Small intestine (tissue), 7 donors: Measurements from ENCODE around the gene SNX7. TPM values are rescaled to one million over a fixed set of nuclear protein-coding genes. Genes with fewer than 3 reads are reported as not detected.

Experiments
- DNase-seq, 2 donors: peaks; one replicate each; pipeline versions ENCODE4 v3.0.0 to v3.0.0-alpha.2; 2013
- FAIRE-seq: peaks from 2 replicates; lab custom pipeline; 2012; peaks lifted over from hg19 to GRCh38; lab: Jason Lieb, UNC
- H3K27ac ChIP-seq, 3 donors: one replicate each; pipeline ENCODE4 v1.5.1; 2013; ENCODE audit warnings: low read length in 2 of 3, mild to moderate bottlenecking in 2 of 3, control low read depth in 1 of 3, inconsistent platforms in 1 of 3, low read depth in 1 of 3, moderate library complexity in 1 of 3
- H3K27me3 ChIP-seq, 3 donors: one replicate each; pipeline ENCODE4 v1.6.1; 2013; ENCODE audit warnings: low read length in 3 of 3, inconsistent platforms in 1 of 3; ENCODE audit not compliant: control insufficient read depth in 3 of 3, insufficient read depth in 3 of 3
- H3K36me3 ChIP-seq, 3 donors: one replicate each; pipeline ENCODE4 v1.6.1; 2013; ENCODE audit warnings: low read length in 3 of 3, inconsistent platforms in 1 of 3, low read depth in 1 of 3, mild to moderate bottlenecking in 1 of 3, moderate library complexity in 1 of 3; ENCODE audit not compliant: control insufficient read depth in 3 of 3, insufficient read depth in 2 of 3
- H3K4me1 ChIP-seq, 3 donors: one replicate each; pipeline ENCODE4 v1.6.1; 2013; ENCODE audit warnings: low read length in 2 of 3, inconsistent platforms in 1 of 3, low read depth in 1 of 3, mild to moderate bottlenecking in 1 of 3, moderate library complexity in 1 of 3; ENCODE audit not compliant: control insufficient read depth in 3 of 3, insufficient read depth in 2 of 3
- H3K4me3 ChIP-seq, 3 donors: one replicate each; pipeline ENCODE4 v1.5.1; 2013; ENCODE audit warnings: low read length in 3 of 3, control low read depth in 1 of 3, inconsistent platforms in 1 of 3, low read depth in 1 of 3, mild to moderate bottlenecking in 1 of 3, moderate library complexity in 1 of 3
- H3K9me3 ChIP-seq, 2 donors: one replicate each; pipeline ENCODE4 v1.6.1; 2013; ENCODE audit warnings: low read depth in 1 of 2, low read length in 1 of 2; ENCODE audit not compliant: control insufficient read depth in 2 of 2, insufficient read depth in 1 of 2
- WGBS, 3 donors: extraction: QIAGEN DNeasy Blood & Tissue Kit; methylation state at CpG; one replicate each; pipeline ENCODE4 v1.1.7; 2013; 5-methylcytosine and 5-hydroxymethylcytosine counted together
- polyA plus RNA-seq, 4 donors: library from polyadenylated mRNA; stranded (reverse) in 3 of 4; unstranded in 1 of 4; fragments of 200-250 nt in 3 of 4; fragments of 120-200 nt in 1 of 4; gene quantifications; one replicate each; pipeline versions ENCODE4 v1.2.1 to v1.2.3, GENCODE V29; 2013
- donor health status: healthy with polysubstance abuse.
- donor health status: control.
- donor health status: control.
- donor health status: Bipolar disorder and iron deficiency.
- donor health status: healthy.

Gene SNX7
- polyA plus RNA-seq, 4 donors = 27.9 to 47.6 (median 38.6) TPM

- peaks cover 0 to 3% (median 0%) of the 10 kb centered on the region in 3 donors for H3K36me3 ChIP-seq
- FAIRE-seq = no peak
- no peaks in the 10 kb centered on the region for H3K27me3 ChIP-seq
- H3K9me3 ChIP-seq = no peaks in the 10 kb centered on the region
- no peaks in the 10 kb centered on the region for H3K4me1 ChIP-seq
- no peak overlapping the region for H3K4me3 ChIP-seq
- no peak overlapping the region for H3K27ac ChIP-seq
- WGBS, 3 donors = 84 to 87% (median 87%) methylated on average over 4 of the region's 4 CpGs
- DNase-seq = peak; percentile 13 to 31
These were observed 99.8 kb downstream of the SNX7 start for GRCh38 chr1:98761219-98761865.

GRCh38 chr1:98763488-98764150 lies 102.1 kb downstream of the SNX7 start:
- no peak overlapping the region for H3K4me3 ChIP-seq
- no peak for FAIRE-seq
- WGBS, 3 donors = 78 to 82% (median 78%) methylated on average over 3 of the region's 3 CpGs
- H3K27me3 ChIP-seq = no peaks in the 10 kb centered on the region
- H3K27ac ChIP-seq = no peak overlapping the region
- no peaks in the 10 kb centered on the region for H3K4me1 ChIP-seq
- H3K9me3 ChIP-seq = no peaks in the 10 kb centered on the region
- H3K36me3 ChIP-seq = no peaks in the 10 kb centered on the region
- no peak for DNase-seq

- Histone ChIP-seq H3K4me3 (no peak overlapping the region), H3K27me3 (no peaks in the 10 kb centered on the region), H3K9me3 (no peaks in the 10 kb centered on the region), H3K4me1 (no peaks in the 10 kb centered on the region), H3K27ac (no peak overlapping the region), H3K36me3 (no peaks in the 10 kb centered on the region)
- DNase-seq = no peak
- no peak for FAIRE-seq
- WGBS, 3 donors = 0 to 54% (median 39%) methylated on average over 1 of the region's 1 CpG
These were observed 103.0 kb downstream of the SNX7 start for GRCh38 chr1:98764485-98764884.

GRCh38 chr1:98766255-98766654 lies 104.7 kb downstream of the SNX7 start:
- Histone ChIP-seq H3K36me3 (no peaks in the 10 kb centered on the region), H3K4me1 (no peaks in the 10 kb centered on the region), H3K27ac (no peak overlapping the region), H3K4me3 (no peak overlapping the region), H3K27me3 (no peaks in the 10 kb centered on the region), H3K9me3 (no peaks in the 10 kb centered on the region)
- 88 to 96% (median 90%) methylated on average over 4 of the region's 4 CpGs for WGBS, 3 donors
- DNase-seq (no peak), FAIRE-seq (no peak)

GRCh38 chr1:98769162-98769561 lies 107.6 kb downstream of the SNX7 start:
- FAIRE-seq = no peak
- no peaks in the 10 kb centered on the region for H3K36me3 ChIP-seq
- no peaks in the 10 kb centered on the region for H3K27me3 ChIP-seq
- no peak overlapping the region for H3K4me3 ChIP-seq
- no peak for DNase-seq
- H3K9me3 ChIP-seq = no peaks in the 10 kb centered on the region
- no peaks in the 10 kb centered on the region for H3K4me1 ChIP-seq
- H3K27ac ChIP-seq = no peak overlapping the region
- 45 to 59% (median 48%) methylated on average over 3 of the region's 3 CpGs for WGBS, 3 donors

- Histone ChIP-seq H3K4me1 (no peaks in the 10 kb centered on the region), H3K36me3 (no peaks in the 10 kb centered on the region), H3K4me3 (no peak overlapping the region), H3K27ac (no peak overlapping the region), H3K27me3 (no peaks in the 10 kb centered on the region), H3K9me3 (peaks cover 0 to 6% of the 10 kb centered on the region in 2 donors)
- no peak for FAIRE-seq
- no peak for DNase-seq
- WGBS, 3 donors = 73 to 80% (median 77%) methylated on average over 2 of the region's 2 CpGs
These were observed 120.4 kb downstream of the SNX7 start for GRCh38 chr1:98781906-98782305.

- no peaks in the 10 kb centered on the region for H3K27me3 ChIP-seq
- 85 to 93% (median 90%) methylated on average over 6 of the region's 6 CpGs for WGBS, 3 donors
- no peak overlapping the region for H3K4me3 ChIP-seq
- DNase-seq (no peak), FAIRE-seq (no peak)
- H3K4me1 ChIP-seq = no peaks in the 10 kb centered on the region
- H3K36me3 ChIP-seq = no peaks in the 10 kb centered on the region
- peaks cover 0 to 6% of the 10 kb centered on the region in 2 donors for H3K9me3 ChIP-seq
- H3K27ac ChIP-seq = no peak overlapping the region
These were observed 122.3 kb downstream of the SNX7 start for GRCh38 chr1:98783821-98784220.

- no peaks in the 10 kb centered on the region for H3K4me1 ChIP-seq
- no peak for FAIRE-seq
- H3K36me3 ChIP-seq = no peaks in the 10 kb centered on the region
- H3K27me3 ChIP-seq = no peaks in the 10 kb centered on the region
- DNase-seq = no peak
- no peak overlapping the region for H3K4me3 ChIP-seq
- 71 to 79% (median 75%) methylated on average over 6 of the region's 6 CpGs for WGBS, 3 donors
- H3K27ac ChIP-seq = no peak overlapping the region
- H3K9me3 ChIP-seq = no peaks in the 10 kb centered on the region
These were observed 130.0 kb downstream of the SNX7 start for GRCh38 chr1:98791498-98791897.
